WTC11 (cell line): ENCODE results near the gene GFRA1. TPM values are rescaled to one million over a fixed set of nuclear protein-coding genes. Genes with fewer than 3 reads are reported as not detected.

Experiments used
- ATAC-seq: fragments of 200-7000 bp; cut with Tn5 transposase; 2 replicates; pipeline ENCODE4 v1.10.0; 2021; ENCODE audit warnings: mild to moderate bottlenecking, moderate library complexity
- CTCF ChIA-PET: fragments of 300-600 bp; sonication (Branson Sonifier 250); formaldehyde crosslinking; loops from one replicate; lab custom pipeline; 2021; ENCODE audit warnings: antibody characterized with exemption; lab: Charles Lee
- POLR2A ChIA-PET: fragments of 350-600 bp; sonication (Branson Sonifier 250); formaldehyde crosslinking; loops from one replicate; lab custom pipeline; 2021; ENCODE audit warnings: antibody characterized with exemption; lab: Charles Lee
- DNase-seq: peaks from one replicate; pipeline ENCODE4 v3.0.0; 2021; ENCODE audit warnings: low spot score
- H3K27ac Mint-ChIP-seq: 2 replicates; pipeline ENCODE4 v1.8.0; 2021; ENCODE audit warnings: mixed read lengths
- H3K27me3 Mint-ChIP-seq: 2 replicates; pipeline ENCODE4 v1.8.0; 2021; ENCODE audit warnings: low read depth, mild to moderate bottlenecking, moderate library complexity, mixed read lengths
- H3K36me3 Mint-ChIP-seq: 2 replicates; pipeline ENCODE4 v1.8.0; 2021; ENCODE audit warnings: mixed read lengths
- H3K4me1 Mint-ChIP-seq: 2 replicates; pipeline ENCODE4 v1.8.0; 2022; ENCODE audit warnings: mixed read lengths
- H3K4me3 Mint-ChIP-seq: 2 replicates; pipeline ENCODE4 v1.8.0; 2021; ENCODE audit warnings: mild to moderate bottlenecking, moderate library complexity, mixed read lengths
- H3K9me3 Mint-ChIP-seq: 2 replicates; pipeline ENCODE4 v1.8.0; 2021; ENCODE audit warnings: mixed read lengths
- ESRRA ChIP-seq: sonication (generic); formaldehyde crosslinking; IDR thresholded peaks from 2 replicates; pipeline ENCODE4 v1.8.1; 2022; ENCODE audit warnings: mild to moderate bottlenecking, missing genetic modification reagents, borderline replicate concordance
- FOXJ3 ChIP-seq: sonication (generic); formaldehyde crosslinking; IDR thresholded peaks from 2 replicates; pipeline ENCODE4 v1.9.0; 2021; ENCODE audit warnings: missing genetic modification reagents, mild to moderate bottlenecking, borderline replicate concordance
- FOXP1 ChIP-seq: sonication (generic); formaldehyde crosslinking; IDR thresholded peaks from 2 replicates; pipeline ENCODE4 v1.8.0; 2022; ENCODE audit warnings: missing genetic modification reagents, mild to moderate bottlenecking, moderate library complexity, borderline replicate concordance
- HMGA2 ChIP-seq: fragments of 250-450 bp; sonication (Bioruptor Pico); IDR thresholded peaks from 2 replicates; pipeline ENCODE4 v1.4.0; 2021; ENCODE audit warnings: mild to moderate bottlenecking, moderate library complexity
- NFATC4 ChIP-seq: fragments of 250-450 bp; sonication (Bioruptor Pico); IDR thresholded peaks from 2 replicates; pipeline ENCODE4 v1.9.0; 2021; ENCODE audit warnings: mild to moderate bottlenecking
- PRRX2 ChIP-seq: fragments of 250-450 bp; sonication (Bioruptor Pico); IDR thresholded peaks from 2 replicates; pipeline ENCODE4 v1.8.0; 2021; ENCODE audit warnings: mild to moderate bottlenecking
- SP1 ChIP-seq: sonication (generic); formaldehyde crosslinking; conservative IDR thresholded peaks from 2 replicates; pipeline ENCODE4 v1.8.1; 2022; ENCODE audit warnings: missing genetic modification reagents
- TEAD1 ChIP-seq: sonication (generic); formaldehyde crosslinking; IDR thresholded peaks from 2 replicates; pipeline ENCODE4 v1.8.0; 2022; ENCODE audit warnings: mild to moderate bottlenecking, missing genetic modification reagents
- ZNF219 ChIP-seq: sonication (generic); formaldehyde crosslinking; IDR thresholded peaks from 2 replicates; pipeline ENCODE4 v1.8.0; 2023; ENCODE audit warnings: missing genetic modification reagents, mild to moderate bottlenecking, borderline replicate concordance
- total RNA-seq: library from RNA; stranded (reverse); gene quantifications from 3 replicates; pipeline ENCODE4 v1.2.3, GENCODE V29; 2021
- TF ChIP-seq, protein P1 (sequence below): fragments of 250-450 bp; sonication (Bioruptor Pico); IDR thresholded peaks from 2 replicates; pipeline ENCODE4 v1.9.0; 2021; ENCODE audit warnings: mild to moderate bottlenecking
- TF ChIP-seq, protein P2 (sequence below): fragments of 200-600 bp; IDR thresholded peaks from 2 replicates; pipeline ENCODE4 v1.8.0; 2022; ENCODE audit warnings: antibody characterized with exemption
- TF ChIP-seq, protein P3 (sequence below): sonication (generic); formaldehyde crosslinking; conservative IDR thresholded peaks from 2 replicates; pipeline ENCODE4 v1.8.1; 2022; ENCODE audit warnings: mild to moderate bottlenecking, missing genetic modification reagents
- TF ChIP-seq, protein P4 (sequence below): sonication (generic); formaldehyde crosslinking; IDR thresholded peaks from 2 replicates; pipeline ENCODE4 v1.8.0; 2022; ENCODE audit warnings: mild to moderate bottlenecking, missing genetic modification reagents
- TF ChIP-seq, protein P5 (sequence below): fragments of 250-450 bp; sonication (Bioruptor Pico); conservative IDR thresholded peaks from 2 replicates; pipeline ENCODE4 v1.9.0; 2021; ENCODE audit warnings: mild to moderate bottlenecking
- TF ChIP-seq, protein P6 (sequence below): sonication (generic); formaldehyde crosslinking; IDR thresholded peaks from 2 replicates; pipeline ENCODE4 v1.8.0; 2023; ENCODE audit warnings: missing genetic modification reagents, mild to moderate bottlenecking, borderline replicate concordance
- TF ChIP-seq, protein P7 (sequence below): fragments of 250-450 bp; sonication (Bioruptor Pico); IDR thresholded peaks from 2 replicates; pipeline ENCODE4 v1.9.0; 2021; ENCODE audit warnings: mild to moderate bottlenecking, borderline replicate concordance
- TF ChIP-seq, protein P8 (sequence below): fragments of 250-450 bp; sonication (Bioruptor Pico); IDR thresholded peaks from 2 replicates; pipeline ENCODE4 v1.9.0; 2021; ENCODE audit warnings: mild to moderate bottlenecking
- TF ChIP-seq, protein P9 (sequence below): sonication (generic); formaldehyde crosslinking; IDR thresholded peaks from 2 replicates; pipeline ENCODE4 v1.8.1; 2023; ENCODE audit warnings: mild to moderate bottlenecking, missing genetic modification reagents, moderate library complexity

The GFRA1 gene
- total RNA-seq, 1 experiment from 2014 or later = 4.4 TPM

DNA sequence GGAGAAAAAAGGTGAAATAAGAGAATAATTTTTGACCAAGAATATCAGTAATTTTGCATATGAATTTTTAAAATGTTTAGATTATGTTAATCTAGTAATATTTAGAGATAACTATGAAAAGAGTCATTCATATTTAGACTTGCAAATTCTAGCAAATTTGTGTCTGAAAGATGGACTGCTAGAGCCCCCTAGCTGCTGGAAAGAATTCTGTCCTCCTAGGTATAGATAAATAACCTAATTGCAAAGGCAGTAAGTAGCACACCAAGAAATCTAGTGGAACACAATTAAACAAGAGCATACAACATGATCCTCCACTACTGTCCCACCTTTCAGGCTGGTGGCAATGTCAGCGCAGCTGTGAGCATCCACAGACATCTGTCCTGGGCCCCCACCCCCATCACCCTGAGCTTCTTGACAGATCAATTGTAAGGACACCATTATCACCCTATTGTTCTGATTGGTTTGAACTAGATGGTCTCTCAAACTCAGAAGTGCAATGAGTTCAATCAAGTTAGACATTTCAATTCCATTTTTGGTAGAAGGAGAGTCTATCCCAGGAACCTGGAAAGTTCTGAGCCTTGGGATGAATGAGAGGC, 15.0 kb upstream of the GFRA1 start:
- peaks cover 2% of the 10 kb centered on the region for H3K4me1 Mint-ChIP-seq
- no peaks in the 10 kb centered on the region for H3K36me3 Mint-ChIP-seq
- peak; percentile 36 for DNase-seq
- H3K4me3 Mint-ChIP-seq = no peak overlapping the region
- ATAC-seq = peak; percentile 36; the same call in 1 of the 2 replicates
- TF ChIP-seq, protein P1, sequence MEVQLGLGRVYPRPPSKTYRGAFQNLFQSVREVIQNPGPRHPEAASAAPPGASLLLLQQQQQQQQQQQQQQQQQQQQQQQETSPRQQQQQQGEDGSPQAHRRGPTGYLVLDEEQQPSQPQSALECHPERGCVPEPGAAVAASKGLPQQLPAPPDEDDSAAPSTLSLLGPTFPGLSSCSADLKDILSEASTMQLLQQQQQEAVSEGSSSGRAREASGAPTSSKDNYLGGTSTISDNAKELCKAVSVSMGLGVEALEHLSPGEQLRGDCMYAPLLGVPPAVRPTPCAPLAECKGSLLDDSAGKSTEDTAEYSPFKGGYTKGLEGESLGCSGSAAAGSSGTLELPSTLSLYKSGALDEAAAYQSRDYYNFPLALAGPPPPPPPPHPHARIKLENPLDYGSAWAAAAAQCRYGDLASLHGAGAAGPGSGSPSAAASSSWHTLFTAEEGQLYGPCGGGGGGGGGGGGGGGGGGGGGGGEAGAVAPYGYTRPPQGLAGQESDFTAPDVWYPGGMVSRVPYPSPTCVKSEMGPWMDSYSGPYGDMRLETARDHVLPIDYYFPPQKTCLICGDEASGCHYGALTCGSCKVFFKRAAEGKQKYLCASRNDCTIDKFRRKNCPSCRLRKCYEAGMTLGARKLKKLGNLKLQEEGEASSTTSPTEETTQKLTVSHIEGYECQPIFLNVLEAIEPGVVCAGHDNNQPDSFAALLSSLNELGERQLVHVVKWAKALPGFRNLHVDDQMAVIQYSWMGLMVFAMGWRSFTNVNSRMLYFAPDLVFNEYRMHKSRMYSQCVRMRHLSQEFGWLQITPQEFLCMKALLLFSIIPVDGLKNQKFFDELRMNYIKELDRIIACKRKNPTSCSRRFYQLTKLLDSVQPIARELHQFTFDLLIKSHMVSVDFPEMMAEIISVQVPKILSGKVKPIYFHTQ (CRISPR knock-in tag) = no peak
- TF ChIP-seq, protein P2, sequence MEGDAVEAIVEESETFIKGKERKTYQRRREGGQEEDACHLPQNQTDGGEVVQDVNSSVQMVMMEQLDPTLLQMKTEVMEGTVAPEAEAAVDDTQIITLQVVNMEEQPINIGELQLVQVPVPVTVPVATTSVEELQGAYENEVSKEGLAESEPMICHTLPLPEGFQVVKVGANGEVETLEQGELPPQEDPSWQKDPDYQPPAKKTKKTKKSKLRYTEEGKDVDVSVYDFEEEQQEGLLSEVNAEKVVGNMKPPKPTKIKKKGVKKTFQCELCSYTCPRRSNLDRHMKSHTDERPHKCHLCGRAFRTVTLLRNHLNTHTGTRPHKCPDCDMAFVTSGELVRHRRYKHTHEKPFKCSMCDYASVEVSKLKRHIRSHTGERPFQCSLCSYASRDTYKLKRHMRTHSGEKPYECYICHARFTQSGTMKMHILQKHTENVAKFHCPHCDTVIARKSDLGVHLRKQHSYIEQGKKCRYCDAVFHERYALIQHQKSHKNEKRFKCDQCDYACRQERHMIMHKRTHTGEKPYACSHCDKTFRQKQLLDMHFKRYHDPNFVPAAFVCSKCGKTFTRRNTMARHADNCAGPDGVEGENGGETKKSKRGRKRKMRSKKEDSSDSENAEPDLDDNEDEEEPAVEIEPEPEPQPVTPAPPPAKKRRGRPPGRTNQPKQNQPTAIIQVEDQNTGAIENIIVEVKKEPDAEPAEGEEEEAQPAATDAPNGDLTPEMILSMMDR = no peak; the same call in 1 of the 2 replicates
- no peak for TF ChIP-seq TEAD1 (CRISPR knock-in tag)
- no peak for TF ChIP-seq NFATC4 (CRISPR knock-in tag)
- TF ChIP-seq, protein P3, sequence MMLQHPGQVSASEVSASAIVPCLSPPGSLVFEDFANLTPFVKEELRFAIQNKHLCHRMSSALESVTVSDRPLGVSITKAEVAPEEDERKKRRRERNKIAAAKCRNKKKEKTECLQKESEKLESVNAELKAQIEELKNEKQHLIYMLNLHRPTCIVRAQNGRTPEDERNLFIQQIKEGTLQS (CRISPR knock-in tag) = no peak
- TF ChIP-seq, protein P4, sequence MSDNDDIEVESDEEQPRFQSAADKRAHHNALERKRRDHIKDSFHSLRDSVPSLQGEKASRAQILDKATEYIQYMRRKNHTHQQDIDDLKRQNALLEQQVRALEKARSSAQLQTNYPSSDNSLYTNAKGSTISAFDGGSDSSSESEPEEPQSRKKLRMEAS (CRISPR knock-in tag) = no peak
- TF ChIP-seq, protein P5, sequence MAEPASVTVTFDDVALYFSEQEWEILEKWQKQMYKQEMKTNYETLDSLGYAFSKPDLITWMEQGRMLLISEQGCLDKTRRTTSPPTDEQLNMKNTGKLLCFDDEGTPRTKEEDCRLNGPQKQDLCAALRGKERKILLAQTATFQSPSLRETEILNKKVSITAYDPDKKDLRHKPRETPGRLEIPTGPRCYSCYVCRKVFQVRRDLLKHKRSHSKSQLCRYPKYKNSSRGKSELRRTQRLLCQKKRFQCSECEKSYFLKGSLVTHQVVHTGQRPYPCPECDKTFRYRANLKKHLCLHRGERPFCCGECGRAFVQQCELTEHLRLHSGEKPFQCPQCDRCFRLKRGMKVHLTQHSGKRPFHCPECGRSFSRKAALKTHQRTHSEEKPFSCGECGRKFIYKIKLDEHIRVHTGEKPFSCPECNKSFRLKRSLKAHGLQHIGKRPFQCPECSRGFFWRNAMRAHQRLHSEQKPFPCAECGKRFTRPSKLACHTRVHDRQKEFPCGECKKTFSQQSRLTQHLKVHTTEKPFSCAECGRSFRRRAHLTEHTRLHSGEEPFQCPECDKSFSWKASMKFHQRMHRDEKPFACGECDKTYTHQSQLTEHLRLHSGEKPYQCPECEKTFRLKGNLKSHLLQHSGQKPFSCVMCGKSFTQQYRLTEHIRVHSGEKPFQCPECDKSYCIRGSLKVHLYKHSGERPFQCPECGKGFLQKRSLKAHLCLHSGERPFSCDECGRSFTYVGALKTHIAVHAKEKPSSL (CRISPR knock-in tag) = no peak
- no peak for TF ChIP-seq ZNF219 (CRISPR knock-in tag)
- no peak for TF ChIP-seq PRRX2 (CRISPR knock-in tag)
- TF ChIP-seq FOXP1 (CRISPR knock-in tag) = no peak
- TF ChIP-seq, protein P6, sequence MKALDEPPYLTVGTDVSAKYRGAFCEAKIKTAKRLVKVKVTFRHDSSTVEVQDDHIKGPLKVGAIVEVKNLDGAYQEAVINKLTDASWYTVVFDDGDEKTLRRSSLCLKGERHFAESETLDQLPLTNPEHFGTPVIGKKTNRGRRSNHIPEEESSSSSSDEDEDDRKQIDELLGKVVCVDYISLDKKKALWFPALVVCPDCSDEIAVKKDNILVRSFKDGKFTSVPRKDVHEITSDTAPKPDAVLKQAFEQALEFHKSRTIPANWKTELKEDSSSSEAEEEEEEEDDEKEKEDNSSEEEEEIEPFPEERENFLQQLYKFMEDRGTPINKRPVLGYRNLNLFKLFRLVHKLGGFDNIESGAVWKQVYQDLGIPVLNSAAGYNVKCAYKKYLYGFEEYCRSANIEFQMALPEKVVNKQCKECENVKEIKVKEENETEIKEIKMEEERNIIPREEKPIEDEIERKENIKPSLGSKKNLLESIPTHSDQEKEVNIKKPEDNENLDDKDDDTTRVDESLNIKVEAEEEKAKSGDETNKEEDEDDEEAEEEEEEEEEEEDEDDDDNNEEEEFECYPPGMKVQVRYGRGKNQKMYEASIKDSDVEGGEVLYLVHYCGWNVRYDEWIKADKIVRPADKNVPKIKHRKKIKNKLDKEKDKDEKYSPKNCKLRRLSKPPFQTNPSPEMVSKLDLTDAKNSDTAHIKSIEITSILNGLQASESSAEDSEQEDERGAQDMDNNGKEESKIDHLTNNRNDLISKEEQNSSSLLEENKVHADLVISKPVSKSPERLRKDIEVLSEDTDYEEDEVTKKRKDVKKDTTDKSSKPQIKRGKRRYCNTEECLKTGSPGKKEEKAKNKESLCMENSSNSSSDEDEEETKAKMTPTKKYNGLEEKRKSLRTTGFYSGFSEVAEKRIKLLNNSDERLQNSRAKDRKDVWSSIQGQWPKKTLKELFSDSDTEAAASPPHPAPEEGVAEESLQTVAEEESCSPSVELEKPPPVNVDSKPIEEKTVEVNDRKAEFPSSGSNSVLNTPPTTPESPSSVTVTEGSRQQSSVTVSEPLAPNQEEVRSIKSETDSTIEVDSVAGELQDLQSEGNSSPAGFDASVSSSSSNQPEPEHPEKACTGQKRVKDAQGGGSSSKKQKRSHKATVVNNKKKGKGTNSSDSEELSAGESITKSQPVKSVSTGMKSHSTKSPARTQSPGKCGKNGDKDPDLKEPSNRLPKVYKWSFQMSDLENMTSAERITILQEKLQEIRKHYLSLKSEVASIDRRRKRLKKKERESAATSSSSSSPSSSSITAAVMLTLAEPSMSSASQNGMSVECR = no peak
- TF ChIP-seq, protein P7, sequence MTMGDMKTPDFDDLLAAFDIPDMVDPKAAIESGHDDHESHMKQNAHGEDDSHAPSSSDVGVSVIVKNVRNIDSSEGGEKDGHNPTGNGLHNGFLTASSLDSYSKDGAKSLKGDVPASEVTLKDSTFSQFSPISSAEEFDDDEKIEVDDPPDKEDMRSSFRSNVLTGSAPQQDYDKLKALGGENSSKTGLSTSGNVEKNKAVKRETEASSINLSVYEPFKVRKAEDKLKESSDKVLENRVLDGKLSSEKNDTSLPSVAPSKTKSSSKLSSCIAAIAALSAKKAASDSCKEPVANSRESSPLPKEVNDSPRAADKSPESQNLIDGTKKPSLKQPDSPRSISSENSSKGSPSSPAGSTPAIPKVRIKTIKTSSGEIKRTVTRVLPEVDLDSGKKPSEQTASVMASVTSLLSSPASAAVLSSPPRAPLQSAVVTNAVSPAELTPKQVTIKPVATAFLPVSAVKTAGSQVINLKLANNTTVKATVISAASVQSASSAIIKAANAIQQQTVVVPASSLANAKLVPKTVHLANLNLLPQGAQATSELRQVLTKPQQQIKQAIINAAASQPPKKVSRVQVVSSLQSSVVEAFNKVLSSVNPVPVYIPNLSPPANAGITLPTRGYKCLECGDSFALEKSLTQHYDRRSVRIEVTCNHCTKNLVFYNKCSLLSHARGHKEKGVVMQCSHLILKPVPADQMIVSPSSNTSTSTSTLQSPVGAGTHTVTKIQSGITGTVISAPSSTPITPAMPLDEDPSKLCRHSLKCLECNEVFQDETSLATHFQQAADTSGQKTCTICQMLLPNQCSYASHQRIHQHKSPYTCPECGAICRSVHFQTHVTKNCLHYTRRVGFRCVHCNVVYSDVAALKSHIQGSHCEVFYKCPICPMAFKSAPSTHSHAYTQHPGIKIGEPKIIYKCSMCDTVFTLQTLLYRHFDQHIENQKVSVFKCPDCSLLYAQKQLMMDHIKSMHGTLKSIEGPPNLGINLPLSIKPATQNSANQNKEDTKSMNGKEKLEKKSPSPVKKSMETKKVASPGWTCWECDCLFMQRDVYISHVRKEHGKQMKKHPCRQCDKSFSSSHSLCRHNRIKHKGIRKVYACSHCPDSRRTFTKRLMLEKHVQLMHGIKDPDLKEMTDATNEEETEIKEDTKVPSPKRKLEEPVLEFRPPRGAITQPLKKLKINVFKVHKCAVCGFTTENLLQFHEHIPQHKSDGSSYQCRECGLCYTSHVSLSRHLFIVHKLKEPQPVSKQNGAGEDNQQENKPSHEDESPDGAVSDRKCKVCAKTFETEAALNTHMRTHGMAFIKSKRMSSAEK = no peak
- TF ChIP-seq FOXJ3 (CRISPR knock-in tag) = no peak
- TF ChIP-seq, protein P8, sequence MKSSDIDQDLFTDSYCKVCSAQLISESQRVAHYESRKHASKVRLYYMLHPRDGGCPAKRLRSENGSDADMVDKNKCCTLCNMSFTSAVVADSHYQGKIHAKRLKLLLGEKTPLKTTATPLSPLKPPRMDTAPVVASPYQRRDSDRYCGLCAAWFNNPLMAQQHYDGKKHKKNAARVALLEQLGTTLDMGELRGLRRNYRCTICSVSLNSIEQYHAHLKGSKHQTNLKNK (CRISPR knock-in tag) = no peak
- TF ChIP-seq, protein P9, sequence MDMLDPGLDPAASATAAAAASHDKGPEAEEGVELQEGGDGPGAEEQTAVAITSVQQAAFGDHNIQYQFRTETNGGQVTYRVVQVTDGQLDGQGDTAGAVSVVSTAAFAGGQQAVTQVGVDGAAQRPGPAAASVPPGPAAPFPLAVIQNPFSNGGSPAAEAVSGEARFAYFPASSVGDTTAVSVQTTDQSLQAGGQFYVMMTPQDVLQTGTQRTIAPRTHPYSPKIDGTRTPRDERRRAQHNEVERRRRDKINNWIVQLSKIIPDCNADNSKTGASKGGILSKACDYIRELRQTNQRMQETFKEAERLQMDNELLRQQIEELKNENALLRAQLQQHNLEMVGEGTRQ (CRISPR knock-in tag) = no peak
- TF ChIP-seq HMGA2 (CRISPR knock-in tag) = no peak
- TF ChIP-seq ESRRA (CRISPR knock-in tag) = no peak
- TF ChIP-seq SP1 (CRISPR knock-in tag) = no peak
- ChIA-PET POLR2A (no interaction called here), CTCF (interaction anchor here (0.7 to 2.4 kb wide), 15 partner anchors 9 to 581 kb away, joined by 3 to 10 read pairs (median 4); partner anchors contain the start of gene GFRA1)
- H3K27ac Mint-ChIP-seq = no peak overlapping the region
- H3K9me3 Mint-ChIP-seq = peaks cover 7% of the 10 kb centered on the region; the same call in 1 of the 2 replicates
- H3K27me3 Mint-ChIP-seq = no peaks in the 10 kb centered on the region
